IPS-18a (cell line): ENCODE results near the gene MVB12B.

Source experiments
- H3K27ac ChIP-seq: one replicate; pipeline ENCODE4 v1.5.1; 2013; ENCODE audit warnings: low read length
- H3K27me3 ChIP-seq: one replicate; pipeline ENCODE4 v1.6.1; 2013; ENCODE audit warnings: mild to moderate bottlenecking, low read length; ENCODE audit not compliant: control insufficient read depth, insufficient read depth
- H3K36me3 ChIP-seq: one replicate; pipeline ENCODE4 v1.6.1; 2013; ENCODE audit warnings: low read depth, low read length; ENCODE audit not compliant: control insufficient read depth
- H3K4me1 ChIP-seq: one replicate; pipeline ENCODE4 v1.6.1; 2013; ENCODE audit warnings: low read depth, low read length; ENCODE audit not compliant: control insufficient read depth
- H3K4me3 ChIP-seq: one replicate; pipeline ENCODE4 v1.5.1; 2013; ENCODE audit warnings: low read length
- H3K9ac ChIP-seq: one replicate; pipeline ENCODE4 v1.6.1; 2013; ENCODE audit warnings: mild to moderate bottlenecking, low read length, moderate library complexity
- H3K9me3 ChIP-seq: one replicate; pipeline ENCODE4 v1.6.1; 2013; ENCODE audit warnings: low read depth, low read length; ENCODE audit not compliant: control insufficient read depth

The MVB12B gene

GRCh38 chr9:126394802-126395201, 68.2 kb downstream of the MVB12B start:
- Histone ChIP-seq H3K36me3 (no peaks in the 10 kb centered on the region), H3K27me3 (no peaks in the 10 kb centered on the region), H3K4me1 (no peaks in the 10 kb centered on the region), H3K9ac (no peak overlapping the region), H3K4me3 (no peak overlapping the region), H3K27ac (no peak overlapping the region), H3K9me3 (no peaks in the 10 kb centered on the region)

- no peaks in the 10 kb centered on the region for H3K27me3 ChIP-seq
- no peaks in the 10 kb centered on the region for H3K4me1 ChIP-seq
- H3K36me3 ChIP-seq, result no peaks in the 10 kb centered on the region
- no peak overlapping the region for H3K4me3 ChIP-seq
- no peak overlapping the region for H3K27ac ChIP-seq
- H3K9ac ChIP-seq, result no peak overlapping the region
- H3K9me3 ChIP-seq, result no peaks in the 10 kb centered on the region
Observed at GRCh38 chr9:126395439-126396212, 69.0 kb downstream of the MVB12B start.

GRCh38 chr9:126397056-126397455, 70.4 kb downstream of the MVB12B start:
- no peaks in the 10 kb centered on the region for H3K4me1 ChIP-seq
- no peaks in the 10 kb centered on the region for H3K9me3 ChIP-seq
- no peak overlapping the region for H3K27ac ChIP-seq
- no peaks in the 10 kb centered on the region for H3K36me3 ChIP-seq
- H3K9ac ChIP-seq, result no peak overlapping the region
- no peaks in the 10 kb centered on the region for H3K27me3 ChIP-seq
- no peak overlapping the region for H3K4me3 ChIP-seq

GRCh38 chr9:126398403-126399058, 71.9 kb downstream of the MVB12B start:
- no peak overlapping the region for H3K4me3 ChIP-seq
- H3K27me3 ChIP-seq, result no peaks in the 10 kb centered on the region
- no peak overlapping the region for H3K27ac ChIP-seq
- no peaks in the 10 kb centered on the region for H3K9me3 ChIP-seq
- H3K9ac ChIP-seq, result no peak overlapping the region
- no peaks in the 10 kb centered on the region for H3K36me3 ChIP-seq
- no peaks in the 10 kb centered on the region for H3K4me1 ChIP-seq

GRCh38 chr9:126399251-126399650, 72.6 kb downstream of the MVB12B start:
- H3K9me3 ChIP-seq, result no peaks in the 10 kb centered on the region
- H3K27ac ChIP-seq, result no peak overlapping the region
- no peak overlapping the region for H3K4me3 ChIP-seq
- H3K36me3 ChIP-seq, result no peaks in the 10 kb centered on the region
- H3K4me1 ChIP-seq, result no peaks in the 10 kb centered on the region
- H3K9ac ChIP-seq, result no peak overlapping the region
- H3K27me3 ChIP-seq, result no peaks in the 10 kb centered on the region

GRCh38 chr9:126399789-126400188, 73.2 kb downstream of the MVB12B start:
- H3K27me3 ChIP-seq, result no peaks in the 10 kb centered on the region
- no peak overlapping the region for H3K9ac ChIP-seq
- no peaks in the 10 kb centered on the region for H3K9me3 ChIP-seq
- H3K4me1 ChIP-seq, result no peaks in the 10 kb centered on the region
- no peaks in the 10 kb centered on the region for H3K36me3 ChIP-seq
- no peak overlapping the region for H3K4me3 ChIP-seq
- no peak overlapping the region for H3K27ac ChIP-seq

- H3K4me1 ChIP-seq, result no peaks in the 10 kb centered on the region
- H3K36me3 ChIP-seq, result no peaks in the 10 kb centered on the region
- H3K9ac ChIP-seq, result no peak overlapping the region
- no peak overlapping the region for H3K27ac ChIP-seq
- no peaks in the 10 kb centered on the region for H3K9me3 ChIP-seq
- no peak overlapping the region for H3K4me3 ChIP-seq
- H3K27me3 ChIP-seq, result no peaks in the 10 kb centered on the region
Observed at GRCh38 chr9:126400571-126400970, 73.9 kb downstream of the MVB12B start.

GRCh38 chr9:126401107-126401506, 74.5 kb downstream of the MVB12B start:
- Histone ChIP-seq H3K9me3 (no peaks in the 10 kb centered on the region), H3K4me3 (no peak overlapping the region), H3K4me1 (peaks cover under 1% of the 10 kb centered on the region), H3K36me3 (no peaks in the 10 kb centered on the region), H3K9ac (no peak overlapping the region), H3K27ac (no peak overlapping the region), H3K27me3 (no peaks in the 10 kb centered on the region)

- no peak overlapping the region for H3K4me3 ChIP-seq
- H3K9me3 ChIP-seq, result no peaks in the 10 kb centered on the region
- H3K27ac ChIP-seq, result no peak overlapping the region
- H3K4me1 ChIP-seq, result peaks cover 4% of the 10 kb centered on the region
- H3K27me3 ChIP-seq, result no peaks in the 10 kb centered on the region
- H3K9ac ChIP-seq, result no peak overlapping the region
- H3K36me3 ChIP-seq, result no peaks in the 10 kb centered on the region
Observed at GRCh38 chr9:126401581-126401980, 75.0 kb downstream of the MVB12B start.

GRCh38 chr9:126403397-126403796, 76.8 kb downstream of the MVB12B start:
- Histone ChIP-seq H3K9ac (no peak overlapping the region), H3K9me3 (no peaks in the 10 kb centered on the region), H3K27me3 (no peaks in the 10 kb centered on the region), H3K4me3 (no peak overlapping the region), H3K4me1 (peaks cover 18% of the 10 kb centered on the region), H3K27ac (no peak overlapping the region), H3K36me3 (no peaks in the 10 kb centered on the region)

- Histone ChIP-seq H3K36me3 (no peaks in the 10 kb centered on the region), H3K4me1 (peaks cover 20% of the 10 kb centered on the region), H3K4me3 (no peak overlapping the region), H3K27ac (no peak overlapping the region), H3K9ac (no peak overlapping the region), H3K27me3 (no peaks in the 10 kb centered on the region), H3K9me3 (no peaks in the 10 kb centered on the region)
Observed at GRCh38 chr9:126404459-126404858, 77.8 kb downstream of the MVB12B start.
